Activated CD4-positive, alpha-beta T cell treated with anti-CD3 and anti-CD28 coated beads, Interleukin-2, amount 10 ng/mL, durations not matched to agents 7 days and 5 days (primary cell): ENCODE data around the gene ATXN1. TPM values are rescaled to one million over a fixed set of nuclear protein-coding genes. Genes with fewer than 3 reads are reported as not detected.

Source experiments
- CTCF ChIA-PET: fragments of 350-600 bp; sonication (Branson Sonifier 250); formaldehyde crosslinking; loops from one replicate; lab custom pipeline; 2021; ENCODE audit warnings: antibody characterized with exemption; lab: Charles Lee
- POLR2A ChIA-PET: fragments of 350-600 bp; sonication (Branson Sonifier 250); formaldehyde crosslinking; loops from one replicate; lab custom pipeline; 2021; ENCODE audit warnings: antibody characterized with exemption; lab: Charles Lee
- DNase-seq: peaks from one replicate; pipeline ENCODE4 v3.0.0-alpha.2; 2020
- H3K27ac Mint-ChIP-seq: one replicate; pipeline ENCODE4 v1.8.0; 2021; ENCODE audit warnings: mild to moderate bottlenecking, moderate library complexity, mixed read lengths
- H3K27me3 Mint-ChIP-seq: one replicate; pipeline ENCODE4 v1.8.0; 2021; ENCODE audit warnings: mixed read lengths
- H3K36me3 Mint-ChIP-seq: one replicate; pipeline ENCODE4 v1.8.0; 2021; ENCODE audit warnings: low read depth, mixed read lengths
- H3K4me1 Mint-ChIP-seq: one replicate; pipeline ENCODE4 v1.8.0; 2021; ENCODE audit warnings: mixed read lengths
- H3K4me3 Mint-ChIP-seq: one replicate; pipeline ENCODE4 v1.8.0; 2021; ENCODE audit warnings: mild to moderate bottlenecking, moderate library complexity, mixed read lengths
- H3K9me3 Mint-ChIP-seq: one replicate; pipeline ENCODE4 v1.8.0; 2021; ENCODE audit warnings: mixed read lengths
- total RNA-seq, 2 experiments: library from RNA; stranded (reverse); gene quantifications; one replicate each; pipeline ENCODE4 v1.2.3, GENCODE V29; 2021

Gene ATXN1
- total RNA-seq, 2 experiments from 2014 or later, result 36.0 to 40.4 TPM

DNA sequence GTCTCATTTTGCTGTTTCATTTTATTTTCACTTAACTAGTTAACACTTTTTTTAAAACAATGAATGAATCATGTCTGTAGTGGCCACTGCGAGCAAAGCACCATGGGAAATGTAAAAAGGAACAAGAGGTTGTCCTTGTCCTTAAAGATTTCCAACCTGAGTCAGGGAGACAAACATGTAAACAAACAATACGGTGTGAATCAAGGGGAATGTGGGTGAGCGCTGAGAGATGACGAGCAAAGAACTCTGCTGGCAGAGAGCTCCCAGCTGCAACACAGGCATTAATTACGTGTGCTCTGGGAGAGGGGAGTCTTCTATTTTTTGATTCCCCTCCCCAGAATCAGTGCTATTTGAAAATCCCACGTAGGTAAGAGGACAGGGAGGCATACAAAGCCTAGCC lies 84.3 kb downstream of the ATXN1 start:
- ChIA-PET POLR2A (no interaction called here), CTCF (no interaction called here)
- no peak overlapping the region for H3K27ac Mint-ChIP-seq
- peaks cover 18% of the 10 kb centered on the region for H3K36me3 Mint-ChIP-seq
- H3K4me3 Mint-ChIP-seq, result no peak overlapping the region
- DNase-seq, result no peak
- no peaks in the 10 kb centered on the region for H3K27me3 Mint-ChIP-seq
- no peaks in the 10 kb centered on the region for H3K9me3 Mint-ChIP-seq
- peaks cover 24% of the 10 kb centered on the region for H3K4me1 Mint-ChIP-seq

DNA sequence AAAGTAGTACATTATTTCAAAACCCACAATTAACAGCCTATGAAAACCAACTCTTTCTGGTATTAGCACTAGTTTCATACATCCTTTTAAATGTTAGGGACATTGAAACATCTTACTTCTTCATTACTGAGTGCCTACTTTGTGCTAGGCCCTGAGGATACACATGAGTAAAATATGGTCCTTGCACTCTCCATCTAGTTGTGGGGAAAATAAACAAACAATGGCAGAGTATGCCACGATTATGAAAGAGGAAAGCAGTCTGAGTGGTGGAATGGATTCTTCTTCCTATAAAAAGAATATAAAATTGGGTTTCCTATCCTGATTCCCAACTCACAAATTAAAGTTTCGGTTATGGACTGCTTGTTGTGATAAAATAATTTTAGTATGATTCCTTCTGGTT lies 84.9 kb downstream of the ATXN1 start:
- no peaks in the 10 kb centered on the region for H3K9me3 Mint-ChIP-seq
- peaks cover 27% of the 10 kb centered on the region for H3K4me1 Mint-ChIP-seq
- H3K27me3 Mint-ChIP-seq, result no peaks in the 10 kb centered on the region
- H3K4me3 Mint-ChIP-seq, result no peak overlapping the region
- H3K36me3 Mint-ChIP-seq, result peaks cover 13% of the 10 kb centered on the region
- POLR2A ChIA-PET, result no interaction called here
- H3K27ac Mint-ChIP-seq, result no peak overlapping the region
- DNase-seq, result no peak
- CTCF ChIA-PET, result no interaction called here

DNA sequence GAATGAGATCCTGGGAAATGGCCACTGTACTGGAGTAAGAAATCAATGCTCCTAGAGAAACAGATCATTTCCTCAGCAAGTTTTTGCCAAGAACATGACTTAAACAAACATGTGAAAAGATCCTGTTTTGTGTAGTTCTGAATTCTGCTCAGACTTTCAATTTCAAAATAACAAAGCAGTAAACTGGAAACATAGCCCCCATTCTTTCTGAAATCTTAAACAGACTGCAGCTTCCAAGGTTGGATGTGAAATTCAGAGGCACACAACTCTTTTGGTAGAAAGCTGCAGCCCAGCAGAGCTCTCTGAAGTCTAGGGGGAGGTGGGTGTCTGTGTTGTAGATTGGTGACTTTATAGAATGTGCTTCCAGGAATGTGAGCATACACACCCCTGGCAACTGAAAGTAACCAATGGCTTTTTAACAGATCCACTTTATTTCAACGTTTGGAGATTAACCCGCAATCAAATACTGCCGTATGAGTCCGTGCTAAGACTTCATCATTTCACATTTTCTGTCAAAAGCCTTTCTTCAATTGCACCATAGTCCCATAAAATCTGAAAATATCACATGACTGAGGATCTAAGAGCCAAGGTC lies 86.4 kb downstream of the ATXN1 start:
- H3K4me1 Mint-ChIP-seq, result peaks cover 42% of the 10 kb centered on the region
- H3K9me3 Mint-ChIP-seq, result no peaks in the 10 kb centered on the region
- no peak overlapping the region for H3K27ac Mint-ChIP-seq
- ChIA-PET CTCF (interaction anchor here (0.6 to 1.5 kb wide), 2 partner anchors 25 to 271 kb away, joined by 4 to 5 read pairs; no protein-coding TSS in a partner anchor), POLR2A (no interaction called here)
- no peaks in the 10 kb centered on the region for H3K27me3 Mint-ChIP-seq
- H3K4me3 Mint-ChIP-seq, result no peak overlapping the region
- DNase-seq, result no peak
- H3K36me3 Mint-ChIP-seq, result peaks cover 16% of the 10 kb centered on the region

DNA sequence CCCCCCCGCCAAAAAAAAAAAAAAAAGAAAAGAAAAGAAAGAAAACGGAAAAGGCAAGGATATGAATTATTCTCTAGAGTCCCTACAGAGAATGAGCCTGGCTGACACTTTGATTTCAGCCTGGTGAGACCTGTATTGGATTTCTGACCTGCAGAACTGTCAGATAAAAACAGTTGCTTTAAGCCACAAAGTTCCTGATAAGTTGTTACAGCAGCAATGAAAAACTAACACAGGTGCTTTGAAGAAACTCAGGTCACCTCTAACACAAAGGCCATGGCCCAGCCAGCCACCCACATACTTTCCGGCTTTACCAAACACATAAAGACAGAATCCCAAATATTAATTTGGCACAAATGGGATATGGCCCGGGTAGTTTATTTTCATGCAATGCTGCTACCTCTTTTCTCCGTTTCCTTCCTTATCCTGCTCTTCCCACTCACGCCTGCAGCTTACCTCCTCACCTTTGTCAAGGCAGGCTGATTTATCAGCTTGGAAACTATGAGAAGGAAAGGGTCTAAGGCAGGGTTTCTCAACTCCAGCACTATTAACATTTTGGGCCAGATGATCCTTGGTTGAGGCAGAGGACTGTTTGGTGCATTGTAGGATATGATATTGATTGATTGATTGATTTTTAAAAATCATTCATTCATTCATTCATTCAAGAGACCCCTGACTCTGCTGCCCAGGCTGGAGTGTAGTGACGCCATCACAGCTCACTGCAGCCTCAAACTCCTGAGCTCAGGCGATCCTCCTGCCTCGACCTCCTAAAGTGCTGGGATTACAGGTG lies 88.1 kb downstream of the ATXN1 start:
- ChIA-PET POLR2A (no interaction called here), CTCF (interaction anchor here (0.6 to 1.5 kb wide), 3 partner anchors 24 to 63 kb away, joined by 3 to 4 read pairs (median 4); no protein-coding TSS in a partner anchor)
- H3K9me3 Mint-ChIP-seq, result no peaks in the 10 kb centered on the region
- H3K4me1 Mint-ChIP-seq, result peaks cover 56% of the 10 kb centered on the region
- no peak for DNase-seq
- H3K4me3 Mint-ChIP-seq, result no peak overlapping the region
- no peak overlapping the region for H3K27ac Mint-ChIP-seq
- H3K36me3 Mint-ChIP-seq, result peaks cover 20% of the 10 kb centered on the region
- H3K27me3 Mint-ChIP-seq, result no peaks in the 10 kb centered on the region

DNA sequence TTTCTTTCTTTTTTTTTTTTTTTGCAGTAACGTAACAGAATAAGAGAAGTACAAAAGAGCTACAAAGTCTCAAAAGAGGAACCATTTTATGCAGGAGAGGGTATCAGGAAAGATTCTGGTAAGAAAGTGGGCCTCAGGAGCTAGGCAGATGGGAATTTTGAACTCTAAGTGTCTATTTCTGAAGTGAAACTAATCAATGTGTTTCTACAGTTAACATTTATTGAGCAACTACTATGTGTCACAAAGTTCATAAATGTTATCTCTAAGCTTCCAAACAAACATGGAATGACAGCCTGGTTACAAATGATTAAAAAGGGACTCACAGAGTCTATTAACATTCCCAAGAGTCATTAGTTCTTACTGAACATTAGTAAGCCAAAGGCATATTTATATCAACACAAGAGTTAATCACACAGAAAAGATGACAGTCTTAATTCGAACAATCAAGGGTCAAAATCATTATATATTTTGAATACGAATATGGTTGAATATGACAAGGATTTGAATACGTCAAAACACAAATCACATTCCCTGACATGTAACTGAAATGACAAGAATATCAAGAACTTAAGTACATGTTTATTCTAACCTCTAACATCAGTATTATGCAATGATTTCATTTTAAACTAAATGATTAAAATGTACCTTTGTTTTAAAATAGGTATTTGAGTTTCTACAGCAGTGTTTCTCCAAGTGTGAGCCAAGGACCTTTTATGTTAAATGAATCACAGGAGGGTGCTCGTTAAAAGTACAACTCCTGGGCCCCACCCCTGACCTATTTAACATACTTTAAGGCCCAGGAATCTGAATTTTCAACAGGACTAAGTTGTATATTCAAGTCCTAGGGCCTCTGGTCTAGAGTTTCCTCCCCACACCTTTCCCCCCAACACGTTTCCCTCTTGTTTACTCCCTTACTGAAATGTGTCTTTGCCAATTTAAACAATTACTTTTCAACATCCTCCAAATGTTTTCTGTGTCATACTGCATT lies 89.7 kb downstream of the ATXN1 start:
- peak overlapping the region; percentile 0 for H3K27ac Mint-ChIP-seq
- no peaks in the 10 kb centered on the region for H3K27me3 Mint-ChIP-seq
- no peaks in the 10 kb centered on the region for H3K9me3 Mint-ChIP-seq
- peaks cover 56% of the 10 kb centered on the region for H3K4me1 Mint-ChIP-seq
- CTCF ChIA-PET, result interaction anchor here (1.6 kb wide), 1 partner anchor 9 kb away, joined by 6 read pairs; no protein-coding TSS in a partner anchor
- no peak overlapping the region for H3K4me3 Mint-ChIP-seq
- no peak for DNase-seq
- POLR2A ChIA-PET, result no interaction called here
- H3K36me3 Mint-ChIP-seq, result peaks cover 24% of the 10 kb centered on the region

DNA sequence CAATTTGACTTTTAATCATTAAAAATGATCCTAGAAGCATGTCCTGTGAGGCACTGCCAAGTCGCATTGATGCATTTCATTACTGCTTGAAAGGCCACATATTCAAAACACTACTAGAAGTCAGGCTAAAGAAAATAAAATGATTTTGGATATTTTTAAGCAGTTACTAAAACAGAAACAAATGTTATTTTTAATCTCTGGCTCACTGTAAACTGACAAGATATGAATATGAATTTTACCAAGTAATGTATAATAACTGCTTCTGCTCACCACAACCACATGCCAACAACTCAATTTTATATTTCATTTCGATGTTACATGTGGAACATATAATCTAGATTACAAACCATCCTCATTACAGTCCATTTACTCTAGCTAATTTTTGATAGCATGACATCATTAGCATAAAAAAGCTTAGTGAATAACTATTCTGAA lies 90.6 kb downstream of the ATXN1 start:
- ChIA-PET POLR2A (no interaction called here), CTCF (interaction anchor here (1.6 kb wide), 1 partner anchor 10 kb away, joined by 6 read pairs; no protein-coding TSS in a partner anchor)
- no peaks in the 10 kb centered on the region for H3K27me3 Mint-ChIP-seq
- H3K27ac Mint-ChIP-seq, result peak overlapping the region; percentile 76
- H3K4me1 Mint-ChIP-seq, result peaks cover 55% of the 10 kb centered on the region
- H3K4me3 Mint-ChIP-seq, result no peak overlapping the region
- H3K36me3 Mint-ChIP-seq, result peaks cover 29% of the 10 kb centered on the region
- no peaks in the 10 kb centered on the region for H3K9me3 Mint-ChIP-seq
- no peak for DNase-seq

DNA sequence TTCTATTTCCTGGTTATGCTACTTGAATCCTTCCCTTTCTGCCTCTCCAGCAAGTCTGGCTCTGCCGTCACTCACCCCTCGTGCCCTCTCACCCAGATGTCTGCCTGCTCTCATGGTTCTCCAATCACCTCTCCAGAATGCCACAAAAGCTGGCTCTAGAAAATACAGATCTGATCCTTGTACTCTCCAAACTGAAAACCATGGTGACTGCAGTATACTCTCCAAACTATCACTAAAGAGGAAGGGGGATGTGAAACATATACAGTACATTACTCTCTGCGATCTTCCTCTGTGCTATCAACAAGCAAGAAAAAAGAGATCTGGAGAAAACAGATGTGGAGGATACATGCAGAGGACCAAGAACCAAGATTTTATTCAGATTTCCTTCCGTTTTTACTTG lies 91.1 kb downstream of the ATXN1 start:
- Mint-ChIP-seq H3K36me3 (peaks cover 30% of the 10 kb centered on the region), H3K4me1 (peaks cover 53% of the 10 kb centered on the region), H3K27me3 (no peaks in the 10 kb centered on the region), H3K9me3 (no peaks in the 10 kb centered on the region), H3K4me3 (peak overlapping the region; percentile 11), H3K27ac (peak overlapping the region; percentile 76)
- no peak for DNase-seq
- ChIA-PET POLR2A (no interaction called here), CTCF (interaction anchor here (1.6 kb wide), 1 partner anchor 10 kb away, joined by 6 read pairs; no protein-coding TSS in a partner anchor)

DNA sequence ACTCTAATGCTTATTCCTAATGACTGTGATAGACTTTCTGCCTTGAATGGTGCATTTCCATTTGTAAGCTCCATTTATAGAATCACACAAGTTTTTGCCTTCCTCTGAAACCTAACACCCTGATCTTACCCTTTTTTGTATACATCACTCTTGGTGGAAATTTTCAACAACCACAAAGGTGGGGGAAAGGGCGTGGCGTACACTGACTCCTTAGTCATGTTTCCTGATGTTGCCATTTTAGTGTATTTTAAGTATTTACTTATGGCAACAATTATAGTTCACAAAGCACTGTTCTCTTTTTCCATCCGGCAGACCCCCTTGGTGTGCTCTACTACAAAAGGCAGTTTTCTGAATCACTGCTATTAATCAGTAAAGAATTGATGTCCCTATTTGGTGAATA lies 92.0 kb downstream of the ATXN1 start:
- ChIA-PET CTCF (interaction anchor here (1.5 kb wide), 1 partner anchor 12 kb away, joined by 4 read pairs; no protein-coding TSS in a partner anchor), POLR2A (interaction anchor here (0.5 kb wide), 1 partner anchor 12 kb away, joined by 3 read pairs; no protein-coding TSS in a partner anchor)
- peaks cover 35% of the 10 kb centered on the region for H3K36me3 Mint-ChIP-seq
- peak overlapping the region; percentile 76 for H3K27ac Mint-ChIP-seq
- H3K4me1 Mint-ChIP-seq, result peaks cover 45% of the 10 kb centered on the region
- DNase-seq, result peak; percentile 70
- no peaks in the 10 kb centered on the region for H3K27me3 Mint-ChIP-seq
- peak overlapping the region; percentile 8 for H3K4me3 Mint-ChIP-seq
- peaks cover 2% of the 10 kb centered on the region for H3K9me3 Mint-ChIP-seq

DNA sequence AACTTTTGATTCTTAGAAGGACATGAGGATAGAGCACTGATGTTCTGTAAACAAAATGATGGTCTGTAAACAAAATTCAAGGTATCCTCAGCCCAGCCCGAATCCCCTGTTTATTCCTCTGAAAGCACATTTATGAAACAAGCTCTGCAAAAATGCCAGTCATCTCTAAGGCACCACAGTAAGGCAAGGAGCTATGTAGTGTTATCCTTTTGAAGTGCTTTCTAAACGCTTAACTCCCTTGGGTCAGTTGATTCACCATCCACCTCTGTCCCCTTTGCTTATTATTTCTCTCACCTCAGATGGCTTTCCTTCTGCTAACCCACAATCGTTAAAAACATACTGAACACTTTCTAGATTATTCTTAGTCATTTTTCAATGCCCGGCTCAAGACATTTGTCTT lies 93.8 kb downstream of the ATXN1 start:
- CTCF ChIA-PET, result interaction anchor here (1.2 kb wide), 1 partner anchor 10 kb away, joined by 3 read pairs; no protein-coding TSS in a partner anchor
- Mint-ChIP-seq H3K4me1 (peaks cover 41% of the 10 kb centered on the region), H3K27me3 (no peaks in the 10 kb centered on the region), H3K36me3 (peaks cover 40% of the 10 kb centered on the region), H3K9me3 (peaks cover 2% of the 10 kb centered on the region), H3K27ac (no peak overlapping the region), H3K4me3 (no peak overlapping the region)
- POLR2A ChIA-PET, result no interaction called here
- no peak for DNase-seq

DNA sequence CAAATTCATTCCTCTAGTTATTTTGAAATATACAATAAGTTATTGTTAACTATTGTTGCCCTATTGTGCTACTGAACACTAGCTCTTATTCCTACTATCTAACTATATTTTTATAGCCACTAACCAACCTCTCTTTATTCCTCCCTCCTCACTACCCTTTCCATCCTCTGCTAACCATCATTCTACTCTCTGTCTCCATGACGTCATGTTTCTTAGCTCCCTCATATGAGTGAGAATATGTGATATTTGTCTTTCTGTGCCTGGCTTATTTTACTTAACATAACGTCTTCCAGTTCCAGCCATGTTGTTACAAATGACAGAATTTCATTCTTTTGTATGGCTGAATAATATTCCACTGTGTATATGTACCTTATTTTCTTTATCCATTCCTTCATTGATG lies 95.3 kb downstream of the ATXN1 start:
- Mint-ChIP-seq H3K4me3 (no peak overlapping the region), H3K9me3 (peaks cover 9% of the 10 kb centered on the region), H3K36me3 (peaks cover 44% of the 10 kb centered on the region), H3K27ac (no peak overlapping the region), H3K27me3 (no peaks in the 10 kb centered on the region), H3K4me1 (peaks cover 29% of the 10 kb centered on the region)
- POLR2A ChIA-PET, result no interaction called here
- CTCF ChIA-PET, result interaction anchor here (1.0 kb wide), 1 partner anchor 24 kb away, joined by 3 read pairs; no protein-coding TSS in a partner anchor
- DNase-seq, result no peak

DNA sequence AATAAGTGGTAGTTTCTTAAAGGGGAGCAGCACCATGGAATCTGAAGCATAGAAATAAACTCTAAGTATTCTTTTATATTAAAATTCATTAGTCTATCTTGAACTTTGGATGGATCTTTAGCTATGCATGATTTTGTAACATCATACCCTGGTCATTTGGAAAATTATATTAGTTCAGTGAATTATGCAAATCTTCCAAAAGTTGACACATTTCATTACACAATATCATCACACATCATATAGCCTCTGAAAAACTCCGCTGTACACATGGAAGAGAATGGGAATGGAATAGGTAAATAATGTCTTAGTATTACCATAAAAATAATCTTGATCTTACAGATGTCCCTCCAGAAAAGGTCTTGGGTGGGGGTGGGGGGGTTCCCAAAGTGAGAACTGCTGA lies 96.1 kb downstream of the ATXN1 start:
- ChIA-PET CTCF (interaction anchor here (1.0 kb wide), 1 partner anchor 98 kb away, joined by 3 read pairs; no protein-coding TSS in a partner anchor), POLR2A (no interaction called here)
- Mint-ChIP-seq H3K9me3 (peaks cover 9% of the 10 kb centered on the region), H3K4me1 (peaks cover 22% of the 10 kb centered on the region), H3K4me3 (no peak overlapping the region), H3K36me3 (peaks cover 45% of the 10 kb centered on the region), H3K27ac (no peak overlapping the region), H3K27me3 (no peaks in the 10 kb centered on the region)
- no peak for DNase-seq

DNA sequence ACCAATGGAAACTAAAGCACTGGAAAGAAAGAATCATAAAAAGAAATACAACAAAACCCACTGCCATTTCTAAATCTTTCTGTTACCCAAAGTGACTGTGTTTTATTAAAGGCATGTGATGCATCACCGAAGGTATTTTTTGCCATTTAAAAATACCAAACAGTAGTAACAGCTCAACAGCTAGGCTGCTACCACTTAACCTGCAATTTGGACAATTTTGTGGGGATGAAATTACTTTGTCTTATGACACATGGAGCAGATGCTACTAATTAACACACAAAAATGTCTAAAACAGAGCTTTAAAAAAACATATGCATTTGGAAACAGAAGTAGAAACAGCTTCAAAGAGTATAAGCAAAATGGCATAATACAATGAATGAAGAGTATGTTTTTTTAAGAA lies 97.4 kb downstream of the ATXN1 start:
- POLR2A ChIA-PET, result no interaction called here
- peaks cover 9% of the 10 kb centered on the region for H3K9me3 Mint-ChIP-seq
- no peak overlapping the region for H3K27ac Mint-ChIP-seq
- DNase-seq, result no peak
- H3K4me1 Mint-ChIP-seq, result peaks cover 22% of the 10 kb centered on the region
- CTCF ChIA-PET, result no interaction called here
- H3K4me3 Mint-ChIP-seq, result no peak overlapping the region
- H3K27me3 Mint-ChIP-seq, result no peaks in the 10 kb centered on the region
- peaks cover 45% of the 10 kb centered on the region for H3K36me3 Mint-ChIP-seq
